Activated T-helper 1 cell treated with anti-CD3 and anti-CD28 coated beads, Interleukin-2, amount 50 U/mL, for 16 hours (primary cell): ENCODE results near the gene CLEC16A.
"Not testable (repeated sequence)": the region's sequence is repeated elsewhere in the genome, so short reads cannot be mapped to it uniquely, and the experiment has no call there.

Experiments used
- DNase-seq, 2 donors: peaks; one replicate each; pipeline ENCODE4 v3.0.0-alpha.2; 2020; ENCODE audit warnings: low read depth in 1 of 2, low spot score in 1 of 2

The CLEC16A gene

DNA sequence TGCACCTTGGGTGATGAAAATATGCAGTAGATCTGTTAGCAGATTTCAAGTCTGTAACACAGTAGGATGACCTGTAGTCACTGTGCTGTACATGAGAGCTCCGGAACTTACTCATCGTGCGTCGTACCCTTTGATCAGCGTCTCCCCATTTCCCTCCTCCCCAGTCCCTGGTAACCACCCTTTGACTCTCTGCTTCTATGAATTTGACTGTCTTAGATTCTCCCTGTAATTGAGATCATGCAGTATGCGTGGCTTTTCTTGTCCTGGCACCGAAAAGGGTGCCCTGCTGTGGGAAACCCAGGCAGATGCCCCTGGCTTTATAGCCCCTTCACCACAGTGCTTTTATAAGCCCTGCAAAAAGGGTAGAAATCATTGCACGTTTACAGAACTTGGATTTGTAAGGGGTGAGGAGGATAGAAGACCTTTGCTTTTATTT is 20.5 kb downstream of the CLEC16A start:
- DNase-seq = peak in 1 of 2 donors; percentile 49

DNA sequence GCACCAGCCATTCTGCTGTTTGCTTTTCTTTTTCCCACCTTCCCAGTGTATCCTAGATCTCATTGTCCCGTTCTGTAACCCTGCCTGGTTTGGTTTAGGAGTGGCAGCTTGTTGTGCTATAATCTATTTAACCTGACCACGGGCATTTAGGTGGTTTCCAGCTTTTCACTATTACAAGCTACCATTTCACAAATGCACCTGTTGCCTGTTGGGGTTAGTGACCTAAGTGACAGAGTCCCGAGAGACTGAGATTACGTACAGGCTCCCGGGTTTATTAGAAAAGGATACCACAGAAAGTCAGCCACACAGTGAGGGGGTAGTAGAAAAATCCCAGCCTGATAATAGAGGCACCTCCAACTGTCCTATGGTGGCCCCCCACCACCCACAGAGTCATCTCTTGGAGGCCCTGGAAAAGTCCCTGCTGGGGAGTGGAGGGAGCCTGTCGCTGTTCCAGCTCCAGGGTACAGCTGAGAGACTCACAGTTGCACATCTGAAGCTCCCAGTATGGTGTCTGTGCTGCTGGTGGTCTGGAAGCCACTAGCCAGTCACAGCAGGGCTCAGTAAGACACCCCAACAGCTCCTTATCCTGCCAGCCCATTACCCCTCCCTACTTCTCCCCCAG is 21.2 kb downstream of the CLEC16A start:
- no peak for DNase-seq

GRCh38 chr16:10966129-10966528 is 21.8 kb downstream of the CLEC16A start:
- no peak for DNase-seq

DNA sequence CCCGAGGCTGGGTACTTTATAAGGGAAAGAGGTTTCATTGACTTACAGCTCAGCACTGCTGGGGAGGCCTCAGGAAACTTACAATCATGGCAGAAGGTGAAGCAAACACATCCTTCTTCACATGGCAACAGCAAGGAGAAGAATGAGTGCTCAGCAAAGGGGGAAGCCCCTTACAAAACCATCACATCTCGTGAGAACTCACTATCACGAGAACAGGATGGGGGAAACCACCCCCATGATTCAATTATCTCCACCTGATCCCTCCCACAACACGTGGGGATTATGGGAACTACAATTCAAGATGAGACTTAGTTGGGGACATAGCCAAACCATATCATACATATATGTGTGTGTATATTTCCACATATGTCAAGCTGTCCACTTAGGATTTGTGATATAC is 22.2 kb downstream of the CLEC16A start:
- not testable (repeated sequence) for DNase-seq

GRCh38 chr16:10967986-10968385 is 23.6 kb downstream of the CLEC16A start:
- DNase-seq = no peak

GRCh38 chr16:10968498-10968897 is 24.1 kb downstream of the CLEC16A start:
- DNase-seq = no peak

DNA sequence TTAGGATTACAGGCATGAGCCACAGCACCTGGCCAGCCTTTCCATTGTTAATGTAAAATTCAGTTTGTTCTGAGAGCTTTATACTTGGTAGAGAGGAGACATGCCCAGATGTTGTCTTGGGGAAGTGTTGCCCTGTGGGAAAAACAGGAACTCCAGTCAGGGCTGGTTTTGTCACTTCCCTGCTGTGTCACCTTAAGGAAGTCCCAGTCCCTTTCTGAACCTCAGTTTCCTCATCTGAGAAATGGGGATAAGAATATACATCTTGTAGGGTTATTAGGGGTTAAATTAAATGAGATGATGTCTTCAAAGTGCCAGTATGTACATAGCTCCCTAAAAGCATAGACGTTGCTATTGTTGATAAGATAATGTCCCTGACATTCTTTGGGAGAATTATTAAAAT is 25.3 kb downstream of the CLEC16A start:
- DNase-seq = no peak

DNA sequence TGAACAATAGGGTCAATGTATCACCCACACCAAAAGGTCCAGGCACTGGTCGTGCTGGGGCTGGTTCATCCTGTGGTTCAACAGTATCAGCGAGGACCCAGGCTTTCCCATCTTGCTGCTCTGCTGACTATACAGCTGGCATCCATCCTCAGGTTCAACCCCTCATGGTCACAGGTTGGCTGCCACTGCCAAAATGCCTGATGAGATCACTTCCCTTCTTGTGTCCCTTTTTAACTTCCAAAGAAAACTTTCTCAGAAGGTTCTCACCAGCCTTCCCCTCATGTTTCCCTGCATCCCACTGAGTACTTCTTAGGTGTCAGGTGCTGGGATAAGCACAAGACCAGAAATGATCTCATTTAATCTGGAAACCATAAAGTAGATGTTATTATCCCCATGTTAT is 25.7 kb downstream of the CLEC16A start:
- DNase-seq = no peak

GRCh38 chr16:10971560-10971961 is 27.2 kb downstream of the CLEC16A start:
- DNase-seq = no peak

GRCh38 chr16:10972108-10972818 is 27.9 kb downstream of the CLEC16A start:
- DNase-seq = no peak

DNA sequence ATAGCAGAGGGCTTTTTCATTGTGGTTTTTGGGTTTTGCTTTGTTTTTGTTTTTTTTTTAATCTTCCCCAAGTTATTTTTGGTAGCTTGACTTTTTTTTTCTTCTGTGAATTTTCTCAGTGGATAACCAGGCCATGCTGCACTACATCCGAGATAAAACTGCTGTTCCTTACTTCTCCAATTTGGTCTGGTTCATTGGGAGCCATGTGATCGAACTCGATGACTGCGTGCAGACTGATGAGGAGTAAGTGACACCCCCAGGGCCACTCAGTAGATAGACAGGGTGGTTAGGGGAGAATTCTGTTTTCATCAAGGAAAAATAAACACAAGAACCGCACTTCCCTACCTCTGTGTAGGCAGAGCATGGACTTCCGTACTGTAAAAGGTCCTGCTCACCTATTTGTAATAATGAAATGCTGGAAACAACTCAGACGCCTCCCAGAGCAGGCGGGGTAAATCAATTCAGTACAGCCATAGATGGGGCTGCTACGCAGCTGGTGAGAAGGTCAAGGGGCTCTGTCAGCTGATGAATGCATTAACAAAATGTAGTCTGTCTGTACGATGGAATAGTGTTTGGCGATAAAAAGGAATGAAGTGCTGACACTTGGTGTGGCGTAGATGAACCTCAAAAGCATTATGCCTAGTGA is 28.6 kb downstream of the CLEC16A start:
- no peak for DNase-seq

GRCh38 chr16:10976634-10977033 is 32.3 kb downstream of the CLEC16A start:
- DNase-seq = no peak

DNA sequence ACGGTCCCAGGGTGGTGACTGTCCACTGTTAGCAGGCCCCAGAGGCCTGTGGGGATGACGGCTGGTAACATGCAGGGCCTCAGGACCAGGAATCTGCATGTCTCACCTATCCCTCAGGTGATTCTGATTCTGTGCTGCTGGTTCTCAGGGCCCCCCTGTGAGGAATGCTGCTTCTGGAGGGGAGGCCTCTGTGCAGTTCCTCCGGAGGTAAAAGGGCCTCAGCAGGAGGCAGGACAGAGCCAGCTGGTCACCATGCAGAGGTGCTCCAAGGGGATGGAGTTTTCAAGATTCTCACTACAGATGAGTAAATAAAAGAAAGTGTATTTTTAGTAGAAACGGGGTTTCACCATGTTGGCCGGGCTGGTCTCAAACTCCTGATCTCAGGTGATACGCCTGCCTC is 33.8 kb downstream of the CLEC16A start:
- DNase-seq = no peak

GRCh38 chr16:10978871-10979446 is 34.6 kb downstream of the CLEC16A start:
- no peak for DNase-seq

- DNase-seq = no peak
These were observed 35.6 kb downstream of the CLEC16A start for GRCh38 chr16:10979717-10980601.

GRCh38 chr16:10980813-10981212 is 36.4 kb downstream of the CLEC16A start:
- no peak for DNase-seq

DNA sequence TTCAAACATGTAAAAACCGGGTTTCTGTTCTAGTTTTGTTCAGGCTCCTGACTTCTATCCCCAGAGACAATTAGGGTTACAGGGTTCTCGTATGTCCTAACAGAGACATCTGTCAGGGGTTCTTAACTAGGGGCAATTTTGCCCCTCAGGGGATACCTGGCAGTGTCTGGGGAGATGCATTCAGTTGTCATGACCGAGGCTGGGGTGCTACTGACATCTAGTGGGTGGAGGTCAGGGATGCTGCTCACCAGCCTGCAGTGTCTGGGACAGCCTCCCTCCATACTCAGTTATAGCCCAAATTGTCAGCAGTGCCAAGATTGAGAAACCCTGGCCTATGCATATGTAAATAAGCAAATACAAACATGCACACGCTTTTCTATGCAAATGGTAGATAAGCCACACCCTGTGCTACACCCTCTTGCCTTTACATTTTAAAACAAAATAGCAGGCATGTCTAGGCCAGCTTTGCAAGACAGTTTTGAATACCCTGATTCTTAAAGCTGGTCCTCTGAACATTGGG is 37.4 kb downstream of the CLEC16A start:
- DNase-seq = no peak

DNA sequence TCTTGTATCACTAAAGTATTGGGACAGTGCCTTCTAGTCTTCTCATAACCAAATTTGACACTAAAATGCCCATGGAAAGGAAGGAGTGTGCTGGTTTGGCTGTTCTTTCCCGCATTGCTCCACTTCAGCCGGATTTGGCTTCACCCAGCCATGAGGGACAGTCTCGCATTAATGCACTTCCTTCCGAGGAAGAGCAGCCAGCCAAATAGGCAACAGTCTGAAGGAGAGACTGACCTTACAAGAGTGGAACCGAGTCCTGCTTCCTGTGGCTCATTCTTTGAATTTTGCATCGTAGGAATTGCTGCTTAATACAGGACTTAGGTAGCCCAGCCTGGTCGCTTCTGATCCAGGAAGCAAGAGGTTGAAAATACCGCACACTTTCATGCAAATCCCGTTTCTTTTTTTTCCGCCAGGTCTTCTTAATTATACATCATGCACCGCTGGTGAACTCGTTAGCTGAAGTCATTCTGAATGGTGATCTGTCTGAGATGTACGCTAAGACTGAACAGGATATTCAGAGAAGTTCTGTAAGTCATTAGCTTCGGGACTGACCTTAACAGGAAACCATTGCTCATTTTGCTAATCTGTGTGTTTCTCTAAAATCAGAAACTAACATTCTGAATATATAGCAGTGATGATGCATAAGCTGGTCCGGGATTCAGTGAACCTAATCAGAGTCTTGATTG is 38.2 kb downstream of the CLEC16A start:
- no peak for DNase-seq

DNA sequence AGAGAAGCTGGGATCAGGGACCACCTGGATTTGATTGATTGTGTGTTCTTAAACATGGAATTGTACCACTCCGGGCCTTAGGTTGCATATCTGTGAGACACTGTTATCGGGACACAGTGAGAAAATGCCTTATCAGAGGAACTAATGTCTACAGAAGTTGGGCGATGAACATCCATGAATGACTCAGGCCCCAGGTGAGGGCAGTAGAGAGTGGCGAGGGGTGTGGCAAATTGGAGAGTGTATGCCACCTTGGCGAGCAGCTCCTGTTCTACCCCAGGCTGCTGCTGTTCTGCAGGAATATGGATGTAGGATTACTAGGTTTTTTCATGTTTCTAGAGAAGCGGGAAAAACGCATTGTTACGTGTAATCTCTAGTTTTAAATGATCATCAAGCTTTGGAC is 38.8 kb downstream of the CLEC16A start:
- no peak for DNase-seq

DNA sequence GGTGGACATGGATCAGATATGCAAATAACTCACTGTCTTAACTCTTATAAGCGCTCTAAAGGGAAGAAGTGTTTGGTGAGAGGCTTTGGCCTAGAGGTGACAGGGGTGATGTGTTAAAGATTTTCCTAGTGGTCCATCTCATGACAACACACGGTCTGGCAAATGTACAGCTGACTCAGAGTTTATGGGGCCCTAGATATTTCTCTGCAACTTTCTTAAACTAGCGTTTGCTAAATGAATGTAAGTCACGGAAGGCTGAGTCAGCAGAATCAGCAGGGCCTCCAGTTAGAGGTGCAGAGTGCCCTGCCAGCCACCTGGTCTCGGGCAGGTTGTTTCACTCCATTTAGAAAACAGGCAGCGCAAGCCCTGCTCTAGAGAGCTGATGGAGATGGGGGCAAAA is 40.1 kb downstream of the CLEC16A start:
- DNase-seq = no peak
